NOMO-1 treated with dmso at 0.1 percent for 144 hours (cell line): ENCODE data around the gene CLIC3.

Experiments
- DNase-seq: peaks from one replicate; lab custom pipeline; 2025; ENCODE audit not compliant: unreplicated experiment; lab: John Stamatoyannopoulos, UW

The CLIC3 gene

DNA sequence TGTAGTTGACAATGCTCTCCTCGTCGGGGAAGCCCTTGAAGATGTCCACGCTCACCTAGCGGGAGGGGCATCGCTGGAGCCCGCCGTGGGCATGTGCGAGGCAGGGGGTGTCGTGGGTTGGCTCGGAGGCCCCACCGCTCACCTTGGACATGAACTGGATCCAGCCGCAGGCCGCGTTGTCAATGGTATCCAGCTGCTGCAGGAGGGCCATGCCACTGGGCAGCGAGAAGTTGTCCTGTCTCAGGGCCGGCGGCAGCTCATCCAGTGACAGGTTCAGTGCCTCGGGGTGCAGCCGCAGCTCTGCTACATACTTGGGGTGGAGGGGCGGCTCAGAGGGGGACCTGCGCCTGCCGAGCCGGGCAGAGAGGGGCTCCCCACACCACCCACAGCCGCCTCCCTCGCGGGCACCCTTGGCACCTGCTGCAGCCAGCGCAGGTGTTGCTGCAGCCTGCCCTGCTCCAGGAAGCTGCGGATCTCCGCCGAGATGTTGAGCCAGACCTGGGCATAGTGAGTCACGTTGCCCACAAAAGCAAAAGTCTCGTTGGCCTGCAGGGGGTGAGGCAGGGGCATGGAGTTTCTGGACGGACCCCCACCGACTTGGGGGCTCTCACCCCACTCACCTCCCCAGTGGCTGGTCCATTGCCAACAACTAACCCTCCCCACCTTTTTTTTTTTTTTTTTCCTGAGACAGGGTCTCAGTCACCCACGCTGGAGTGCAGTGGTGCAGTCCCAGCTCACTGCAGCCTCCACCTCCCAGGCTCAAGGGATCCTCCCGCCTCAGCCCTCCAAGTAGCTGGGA, 22.6 kb upstream of the CLIC3 start:
- no peak for DNase-seq

DNA sequence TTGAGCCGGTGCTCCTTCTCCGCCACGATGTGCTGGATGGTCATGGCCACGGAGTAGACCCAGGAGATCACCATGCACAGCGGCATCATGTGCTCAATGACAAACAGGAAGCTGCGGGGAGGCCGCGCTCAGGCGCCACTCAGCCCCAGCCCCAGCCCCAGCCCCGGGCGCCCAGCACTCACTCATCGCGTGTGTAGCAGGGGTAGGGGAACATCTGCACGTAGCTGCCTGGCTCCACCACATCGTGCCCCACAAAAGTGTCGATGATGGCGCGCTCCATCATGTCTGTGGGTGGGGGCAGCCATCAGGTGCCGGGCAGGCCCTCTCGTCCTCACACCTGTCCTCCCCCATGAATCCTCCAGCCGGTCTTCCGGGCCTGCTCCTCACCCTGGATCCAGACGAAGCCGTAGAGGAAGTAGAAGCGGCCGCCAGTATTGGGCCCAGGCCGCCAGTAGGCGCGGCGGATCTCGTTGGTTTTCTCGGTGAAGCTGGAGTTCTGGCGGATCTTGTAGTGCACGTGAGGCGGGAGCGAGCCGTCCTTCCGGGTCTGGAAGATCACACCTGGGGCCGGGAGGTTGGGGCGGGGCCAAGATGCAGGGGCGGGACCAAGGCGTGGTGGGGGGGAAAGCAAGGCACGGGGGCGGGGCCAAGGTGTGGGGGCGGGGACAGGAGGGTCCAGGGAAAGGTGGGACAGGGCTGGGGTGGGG, 21.6 kb upstream of the CLIC3 start:
- no peak for DNase-seq

DNA sequence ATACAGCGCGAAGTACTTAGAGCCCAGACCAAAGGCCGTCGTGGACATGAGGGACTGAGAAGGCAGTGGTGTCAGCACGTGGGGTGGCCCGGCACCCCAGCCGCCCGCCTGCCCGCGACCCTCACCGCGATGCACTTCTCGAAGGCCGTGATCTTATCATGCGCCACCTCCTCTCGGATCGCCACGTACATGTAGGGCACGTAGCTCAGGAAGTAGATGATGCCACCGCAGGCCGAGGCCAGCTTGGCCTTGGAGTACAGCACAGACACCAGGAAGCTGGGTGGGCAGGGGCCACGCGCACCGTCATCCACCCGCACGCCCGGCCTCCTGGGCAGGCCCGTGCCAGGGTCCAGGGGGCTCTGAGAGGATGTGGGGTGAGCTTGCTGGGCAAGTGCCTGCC, 20.7 kb upstream of the CLIC3 start:
- DNase-seq: no peak

DNA sequence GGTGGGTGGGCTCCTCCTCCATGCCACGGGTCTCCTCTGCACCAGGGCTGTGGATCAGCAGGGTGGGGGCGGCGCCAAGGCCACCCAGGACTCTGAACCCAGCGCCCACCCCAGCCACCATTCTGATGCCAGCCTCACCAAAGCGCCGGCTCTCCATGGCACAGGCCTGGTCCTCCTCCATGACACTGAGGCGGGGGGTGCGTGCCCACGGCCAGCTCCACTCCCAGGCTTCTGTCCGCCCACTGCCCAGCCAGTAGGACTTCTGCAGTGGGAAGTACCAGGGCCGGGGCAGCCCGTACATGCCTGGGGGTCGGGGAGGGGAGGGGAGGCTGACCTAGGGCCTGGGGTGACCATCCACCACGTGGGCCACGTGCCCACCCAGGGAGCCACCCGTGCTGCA, 20.1 kb upstream of the CLIC3 start:
- DNase-seq: no peak

DNA sequence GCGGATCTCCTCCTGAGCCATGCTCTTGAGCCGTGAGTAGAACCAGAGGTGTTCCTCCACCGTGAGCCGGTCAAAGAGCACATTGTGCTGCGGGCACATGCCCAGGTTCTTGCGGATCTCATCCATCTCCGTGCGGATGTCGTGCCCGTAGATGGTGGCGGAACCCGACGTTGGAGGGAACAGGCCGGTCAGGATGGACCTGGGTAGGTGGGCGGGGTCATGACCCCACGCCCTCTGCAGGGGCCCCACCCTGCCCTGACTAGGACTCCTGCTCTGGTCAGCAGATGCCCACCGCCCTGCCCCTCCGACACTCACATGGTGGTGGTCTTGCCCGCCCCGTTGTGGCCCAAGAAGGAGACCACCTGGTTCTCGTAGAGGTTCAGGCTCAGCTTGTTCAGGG, 19.6 kb upstream of the CLIC3 start:
- no peak for DNase-seq

DNA sequence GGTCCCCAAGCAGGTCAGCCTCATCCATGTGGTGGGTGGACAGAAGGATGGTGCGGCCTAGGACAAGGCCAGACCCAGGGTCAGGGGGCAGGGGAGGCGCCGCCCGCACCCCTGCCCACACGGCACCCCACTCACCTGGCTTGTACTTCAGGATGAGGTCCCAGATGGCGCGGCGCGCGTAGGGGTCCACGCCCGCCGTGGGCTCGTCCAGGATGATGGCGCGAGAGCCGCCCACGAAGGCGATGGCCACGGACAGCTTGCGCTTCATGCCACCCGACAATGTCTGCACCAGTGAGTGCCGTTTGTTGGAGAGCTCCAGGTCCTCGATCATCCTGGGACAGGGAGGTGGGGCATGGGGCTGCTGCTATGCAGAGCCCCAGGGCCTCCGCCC, 19.2 kb upstream of the CLIC3 start:
- no peak for DNase-seq

DNA sequence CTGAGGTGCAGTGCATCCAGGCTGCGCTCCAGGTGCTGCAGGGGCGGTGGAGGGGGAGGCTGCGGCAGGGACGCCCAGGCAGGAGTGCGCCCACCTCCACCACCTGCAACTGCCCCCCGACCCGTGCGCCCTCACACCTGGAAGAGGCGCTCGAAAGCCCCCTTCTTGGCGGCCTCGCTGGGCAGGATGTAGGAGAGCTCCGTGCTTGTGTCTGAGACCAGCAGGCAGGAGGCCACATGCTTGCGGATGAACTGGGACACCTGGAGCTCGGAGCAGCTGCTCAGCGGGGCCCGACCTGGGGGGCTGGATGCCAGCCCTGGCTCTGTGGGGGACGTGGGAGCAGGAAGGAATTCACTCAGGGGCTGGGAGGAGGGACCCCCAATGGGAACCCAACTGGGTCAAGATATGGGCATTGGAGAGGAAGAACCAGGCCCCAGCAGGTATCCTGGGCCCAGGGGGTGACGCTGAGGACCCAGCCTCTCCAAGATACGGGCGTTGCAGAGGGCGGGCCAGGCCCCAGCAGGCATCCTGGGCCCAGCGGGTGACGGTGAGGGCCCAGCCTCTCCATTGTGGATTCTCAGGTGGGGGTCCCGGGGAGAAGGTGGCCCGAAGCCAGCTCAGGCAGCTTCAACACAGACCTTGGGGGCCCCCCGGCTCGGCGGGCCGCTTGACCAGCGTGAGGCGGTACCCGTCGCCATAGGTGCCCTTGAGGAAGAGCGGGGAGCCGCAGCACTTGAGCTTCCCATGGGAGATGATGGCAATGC, 18.6 kb upstream of the CLIC3 start:
- DNase-seq: no peak

DNA sequence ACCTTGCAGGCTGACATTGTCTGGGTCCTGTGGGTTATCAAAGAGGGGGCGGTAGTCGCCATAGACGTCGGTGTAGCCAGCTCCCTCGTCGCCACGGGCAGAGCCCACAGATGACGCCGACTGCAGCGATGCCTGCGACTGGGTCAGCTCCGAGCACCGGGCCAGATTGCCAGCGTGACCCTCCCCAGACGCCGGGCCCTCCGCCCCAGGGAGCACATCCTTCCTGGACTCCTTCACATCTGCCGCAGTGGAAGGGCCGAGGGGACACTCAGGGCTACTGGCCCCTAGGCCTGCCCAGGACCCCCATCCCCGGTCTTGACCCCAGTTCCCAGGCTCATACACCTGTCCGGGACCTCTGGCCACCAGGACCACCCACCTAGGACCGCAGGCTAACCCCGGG, 17.8 kb upstream of the CLIC3 start:
- no peak for DNase-seq

DNA sequence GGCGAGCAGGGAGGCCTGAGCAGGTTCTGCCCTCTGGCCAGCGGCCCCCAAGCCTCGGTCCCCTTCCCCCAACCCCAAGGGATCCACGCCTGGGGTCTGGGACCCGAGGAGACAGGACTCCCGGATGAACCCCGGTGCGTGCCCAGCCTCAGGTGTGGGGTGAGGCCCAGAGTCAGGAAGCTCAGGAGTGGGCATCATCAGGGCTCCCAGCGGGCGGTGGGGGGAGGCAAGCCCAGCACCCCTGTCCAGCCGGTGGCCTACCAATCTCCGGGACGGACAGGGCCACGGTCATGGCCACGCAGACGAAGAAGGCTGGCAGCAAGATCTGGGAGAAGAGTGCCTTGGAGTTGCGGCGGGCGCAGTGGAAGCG, 17.2 kb upstream of the CLIC3 start:
- DNase-seq: no peak

DNA sequence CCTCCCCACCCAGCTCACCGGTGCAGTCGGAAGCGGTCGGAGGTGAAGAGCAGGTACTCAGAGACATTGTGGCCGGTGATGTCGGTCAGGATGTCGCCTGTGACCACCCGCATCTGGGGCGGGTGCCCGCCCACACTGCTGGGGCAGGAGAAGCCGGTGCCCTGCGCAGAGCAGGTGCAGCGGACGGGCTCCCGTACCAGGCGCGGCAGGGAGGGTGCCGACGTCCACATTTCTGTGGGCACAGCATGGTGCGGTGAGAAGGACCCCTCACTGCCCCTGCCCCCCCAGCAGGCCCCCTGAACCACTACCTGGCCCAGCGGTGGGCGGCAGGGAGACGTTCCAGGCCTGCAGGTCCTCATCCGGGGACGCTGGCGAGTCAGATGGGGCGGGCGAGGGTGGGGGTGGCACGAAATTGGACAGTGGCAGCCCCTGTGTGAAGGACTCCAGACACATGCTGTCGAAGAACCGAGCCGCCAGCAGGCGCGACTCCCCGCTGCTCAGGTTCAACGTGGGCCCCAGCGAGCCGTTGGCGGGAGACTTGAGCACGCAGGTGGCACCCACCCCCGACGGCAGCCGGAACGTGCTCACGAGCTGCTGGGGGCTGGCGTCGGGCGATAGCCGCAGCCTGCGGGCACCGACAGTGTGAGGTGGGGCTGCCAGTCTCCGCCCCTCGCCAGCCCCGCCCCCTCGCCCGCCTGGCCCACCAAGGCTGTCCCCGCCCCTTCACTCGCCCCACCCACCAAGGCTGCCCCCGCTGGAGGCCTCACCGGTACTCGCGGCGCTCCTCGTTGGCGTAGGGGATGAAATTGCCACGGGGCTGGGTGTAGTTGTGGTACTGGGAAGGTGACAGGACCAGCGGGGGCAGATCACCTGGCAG, 16.6 kb upstream of the CLIC3 start:
- DNase-seq: no peak

DNA sequence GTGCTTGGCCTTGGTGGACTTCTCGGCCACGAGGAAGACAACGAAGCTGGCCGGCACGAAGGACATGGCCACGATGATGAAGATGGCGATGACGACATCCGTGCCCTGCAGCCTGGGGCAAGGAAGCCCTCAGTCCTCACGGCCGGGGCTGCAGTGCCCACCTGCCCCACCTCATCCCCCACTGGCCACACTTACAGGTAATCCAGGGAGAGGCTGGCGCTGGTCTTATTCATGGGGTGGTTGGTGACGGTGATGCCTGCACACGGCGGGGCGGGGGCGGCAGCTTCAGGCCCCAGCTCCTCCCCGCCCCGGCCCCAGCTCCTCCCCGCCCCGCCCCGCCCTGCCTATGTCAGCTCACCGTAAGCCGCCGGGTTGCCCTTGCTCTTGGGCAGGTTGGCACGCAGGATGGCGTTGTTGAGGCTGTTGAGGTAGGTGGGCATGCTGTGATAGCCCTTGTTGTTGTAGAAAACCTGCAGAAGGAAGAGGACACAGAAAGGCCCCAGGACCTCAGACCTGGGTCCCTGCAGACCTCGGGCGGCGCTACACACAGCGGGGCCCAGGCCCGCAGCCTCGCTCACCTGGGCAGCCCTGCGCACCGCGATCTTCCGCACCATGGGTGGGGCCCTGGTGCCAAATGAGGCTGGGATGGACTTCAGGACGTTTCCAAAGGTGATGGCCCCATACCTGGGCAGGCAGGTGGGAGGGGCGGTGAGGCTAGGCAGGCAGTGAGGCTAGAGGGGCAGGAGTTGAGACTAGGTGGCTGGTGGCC, 15.7 kb upstream of the CLIC3 start:
- DNase-seq: no peak

DNA sequence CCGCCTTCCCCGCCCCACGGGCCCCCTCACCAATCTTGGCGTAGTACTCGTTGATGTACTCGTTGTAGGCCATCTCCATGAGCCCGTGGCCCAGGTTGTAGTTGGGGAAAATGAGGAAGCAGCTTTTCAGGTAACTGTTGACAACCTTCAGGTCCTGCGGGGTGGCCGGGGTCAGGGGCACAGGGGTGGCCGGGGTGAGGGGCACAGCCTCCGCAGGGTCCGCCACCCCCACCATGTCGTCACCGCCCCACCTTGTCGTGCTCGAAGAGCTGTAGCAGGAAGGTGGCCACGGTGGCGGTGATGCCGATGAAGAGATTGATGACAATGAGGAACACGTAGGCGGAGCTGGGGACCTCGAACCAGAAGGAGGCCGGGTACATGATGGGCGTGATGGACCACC, 14.8 kb upstream of the CLIC3 start:
- no peak for DNase-seq

DNA sequence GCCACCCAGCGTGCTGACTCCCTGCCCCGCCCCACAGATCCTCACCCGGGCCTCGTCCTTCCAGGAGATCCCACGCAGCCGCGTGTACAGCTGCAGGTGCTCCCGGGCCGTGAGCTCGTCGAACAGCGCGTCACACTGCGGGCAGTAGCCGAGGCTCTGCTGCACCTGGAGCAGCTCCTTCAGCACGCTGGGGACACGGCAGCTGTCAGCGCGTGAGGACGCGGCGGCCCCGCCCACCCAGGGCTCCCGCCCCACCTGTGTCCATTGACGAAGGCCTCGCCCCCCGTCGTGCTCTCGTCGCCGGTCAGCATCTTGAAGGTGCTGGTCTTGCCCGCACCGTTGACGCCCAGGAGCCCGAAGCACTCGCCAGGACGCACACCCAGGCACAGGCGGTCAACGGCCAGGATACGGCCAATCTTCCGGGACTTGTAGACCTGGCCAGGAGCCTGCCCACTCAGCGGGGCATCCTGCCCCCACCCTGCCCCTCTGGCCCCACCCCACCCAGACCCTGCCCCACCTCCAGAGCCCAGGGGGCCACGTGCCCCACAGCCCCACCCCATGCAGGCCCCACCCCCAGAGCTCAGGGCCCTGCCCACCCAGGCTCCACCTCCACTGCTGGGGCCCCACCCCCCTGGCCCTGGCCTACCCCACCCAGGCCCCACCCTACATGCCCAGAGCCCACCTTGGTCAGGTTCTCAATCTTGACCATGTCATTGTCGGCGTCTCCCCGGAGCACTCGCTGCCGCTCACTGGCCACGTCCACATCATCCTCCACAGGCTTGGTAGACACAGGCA, 13.8 kb upstream of the CLIC3 start:
- no peak for DNase-seq

DNA sequence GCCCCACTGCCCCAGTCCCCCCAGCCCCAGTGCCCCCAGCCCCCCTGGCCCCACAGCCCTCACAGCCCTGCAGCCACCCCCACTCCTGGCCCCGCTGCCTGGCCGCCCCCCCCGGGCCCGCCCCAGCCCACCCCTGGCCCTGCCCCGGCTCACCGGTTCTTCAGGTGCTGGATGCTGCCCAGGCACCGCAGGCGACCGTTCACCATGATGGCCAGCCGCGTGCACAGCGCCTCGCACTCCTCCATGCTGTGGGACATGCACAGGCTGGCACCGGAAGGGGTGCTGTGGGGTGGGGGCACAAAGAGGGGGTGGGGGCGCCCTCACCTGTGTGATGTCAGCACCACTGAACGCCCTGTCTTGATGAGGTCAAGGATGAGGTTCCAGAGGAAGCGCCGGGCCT, 12.8 kb upstream of the CLIC3 start:
- no peak for DNase-seq

DNA sequence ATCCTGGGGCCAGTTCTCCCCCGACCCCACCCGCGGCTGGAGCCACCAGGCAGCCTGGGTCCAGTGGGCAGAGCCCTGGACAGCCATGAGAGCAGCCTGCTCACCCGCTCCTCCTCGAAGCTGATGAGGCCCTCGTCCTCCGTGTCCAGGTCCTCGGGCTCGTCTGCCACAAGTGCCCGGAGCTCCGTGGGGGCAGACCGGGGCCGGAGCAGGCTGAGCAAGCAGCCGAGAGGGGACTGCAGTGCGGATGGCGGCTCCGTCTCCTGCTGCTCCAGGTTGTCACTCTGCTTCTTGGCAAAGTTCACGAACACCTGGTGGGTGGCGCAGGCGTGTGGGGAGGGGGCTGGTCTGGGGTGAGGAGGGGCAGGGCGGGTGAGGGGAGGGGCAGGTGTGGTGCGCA, 11.9 kb upstream of the CLIC3 start:
- DNase-seq: no peak

DNA sequence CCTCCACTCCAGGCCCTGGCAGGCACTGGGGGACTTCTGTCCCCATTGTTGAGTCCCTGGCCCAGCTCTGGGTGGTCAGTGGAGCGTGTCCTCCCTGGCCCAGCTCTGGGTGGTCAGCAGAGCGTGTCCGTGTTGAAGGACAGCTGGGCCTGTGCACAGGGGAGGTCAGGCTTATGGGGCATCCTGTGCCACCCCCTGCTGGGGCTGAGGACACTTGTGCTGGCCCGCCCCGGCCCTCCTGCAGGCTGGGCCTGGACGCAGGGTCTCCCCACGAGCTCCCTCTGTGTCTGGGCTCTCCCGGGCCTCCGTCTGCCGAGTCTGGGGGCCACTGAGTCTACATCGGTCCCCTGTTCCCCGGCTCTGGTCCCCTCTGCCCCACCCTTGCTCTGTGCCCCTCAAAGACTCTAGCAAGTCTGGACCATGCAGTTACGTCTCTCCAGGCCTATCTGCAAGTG, 11.5 kb upstream of the CLIC3 start:
- no peak for DNase-seq

DNA sequence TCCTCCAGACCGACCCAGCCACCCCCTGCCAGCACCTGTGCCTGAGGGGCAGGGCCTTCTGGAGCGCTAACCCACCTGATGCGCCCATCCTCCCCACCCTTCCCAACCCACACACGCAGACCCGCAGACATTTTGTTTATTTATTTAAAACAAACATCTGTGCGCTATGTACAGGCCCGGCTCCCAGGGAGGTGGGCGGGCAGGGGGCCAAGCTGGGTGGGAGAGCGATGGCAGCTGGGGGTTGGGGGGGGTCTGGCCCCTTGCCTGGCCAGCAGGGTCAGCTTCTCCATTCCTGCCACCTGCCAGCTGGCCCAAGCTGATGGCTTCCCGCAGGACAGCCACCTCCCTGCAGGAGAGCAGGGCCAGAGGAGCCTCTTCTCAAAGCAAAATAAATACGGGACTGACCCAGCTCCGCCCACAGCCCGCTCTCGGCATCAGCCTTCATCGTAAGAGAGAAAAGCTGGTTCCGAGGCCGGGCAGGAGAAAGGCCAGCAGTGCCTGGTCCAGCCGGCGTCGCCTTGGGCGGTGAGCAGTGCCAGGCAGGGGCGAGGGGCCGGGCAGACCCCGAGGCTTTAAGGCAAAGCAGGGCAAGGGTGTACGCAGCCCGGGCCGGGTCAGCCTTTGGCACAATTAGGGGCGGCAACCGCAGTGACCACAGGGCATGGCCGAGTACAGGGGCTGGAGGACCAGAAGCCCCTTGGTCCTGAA, 10.9 kb upstream of the CLIC3 start:
- no peak for DNase-seq

DNA sequence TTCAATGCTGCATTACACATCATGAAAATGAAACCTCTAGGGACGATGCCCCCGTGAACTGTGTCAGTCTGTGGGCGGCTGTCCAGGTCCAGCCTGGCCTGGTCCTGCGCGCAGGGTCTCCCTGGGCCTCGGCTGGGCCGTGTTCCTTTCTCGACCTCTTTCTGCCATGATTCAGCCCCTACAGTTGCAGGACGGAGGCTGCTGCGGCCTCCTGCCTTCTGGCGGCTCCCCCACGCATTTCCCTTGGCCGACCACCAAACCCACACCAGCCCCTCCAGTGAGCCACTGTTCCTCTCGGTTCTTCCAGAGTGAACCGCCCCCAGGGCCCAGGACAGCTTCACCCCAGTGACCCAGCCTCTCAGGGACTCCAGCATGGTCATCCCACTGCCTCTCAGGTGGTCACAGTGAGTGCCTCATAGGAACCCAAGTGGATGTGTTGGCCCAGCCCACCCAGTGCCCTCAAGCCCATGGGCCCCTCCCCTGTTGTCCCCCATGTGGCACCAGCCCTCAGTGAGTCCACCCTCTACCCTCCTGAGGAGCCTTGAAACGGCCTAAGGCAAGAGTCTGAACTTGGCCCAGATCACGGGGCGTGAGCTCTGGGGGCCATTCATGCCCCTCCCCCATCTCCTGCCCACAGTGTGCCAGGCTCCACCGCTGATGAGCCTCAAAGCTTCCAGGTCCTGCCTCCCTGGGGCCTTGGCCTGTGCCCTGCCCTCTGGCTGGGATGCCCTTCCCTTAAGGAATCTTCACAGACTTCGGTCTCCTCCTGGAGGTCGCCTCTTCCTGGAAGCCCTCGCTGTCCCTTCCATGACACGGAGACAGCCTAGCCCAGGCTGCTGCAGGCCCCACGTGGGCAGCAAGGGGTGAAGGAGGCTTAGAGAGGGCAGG, 10.0 kb upstream of the CLIC3 start:
- no peak for DNase-seq
